GM12873 (cell line): ENCODE results near the gene ASCC3.

ENCODE experiments used
- TF ChIP-seq, protein P1 (sequence below): IDR thresholded peaks from 2 replicates; pipeline ENCODE4 v1.5.1; 2012; ENCODE audit warnings: low read depth, mild to moderate bottlenecking, moderate library complexity, low read length, control low read depth; ENCODE audit not compliant: insufficient read depth; ENCODE audit errors: missing control alignments

Gene ASCC3

DNA sequence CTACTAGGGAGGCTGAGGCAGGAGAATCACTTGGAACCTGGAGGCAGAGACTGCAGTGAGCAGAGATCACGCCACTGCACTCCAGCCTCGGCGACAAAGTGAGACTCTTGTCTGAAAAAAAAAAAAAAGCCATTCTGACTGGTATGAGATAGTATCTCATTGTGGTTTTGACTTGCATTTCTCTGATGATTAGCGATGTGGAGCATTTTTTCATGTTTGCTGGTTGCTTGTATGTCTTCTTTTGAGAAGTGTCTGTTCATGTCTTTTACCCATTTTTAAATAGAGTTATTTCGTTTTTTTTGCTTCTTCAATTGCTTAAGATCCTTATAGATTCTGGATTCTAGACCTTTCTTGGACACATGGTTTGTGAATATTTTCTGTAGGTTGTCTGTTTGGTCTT lies 312.9 kb downstream of the ASCC3 start:
- TF ChIP-seq, protein P1, sequence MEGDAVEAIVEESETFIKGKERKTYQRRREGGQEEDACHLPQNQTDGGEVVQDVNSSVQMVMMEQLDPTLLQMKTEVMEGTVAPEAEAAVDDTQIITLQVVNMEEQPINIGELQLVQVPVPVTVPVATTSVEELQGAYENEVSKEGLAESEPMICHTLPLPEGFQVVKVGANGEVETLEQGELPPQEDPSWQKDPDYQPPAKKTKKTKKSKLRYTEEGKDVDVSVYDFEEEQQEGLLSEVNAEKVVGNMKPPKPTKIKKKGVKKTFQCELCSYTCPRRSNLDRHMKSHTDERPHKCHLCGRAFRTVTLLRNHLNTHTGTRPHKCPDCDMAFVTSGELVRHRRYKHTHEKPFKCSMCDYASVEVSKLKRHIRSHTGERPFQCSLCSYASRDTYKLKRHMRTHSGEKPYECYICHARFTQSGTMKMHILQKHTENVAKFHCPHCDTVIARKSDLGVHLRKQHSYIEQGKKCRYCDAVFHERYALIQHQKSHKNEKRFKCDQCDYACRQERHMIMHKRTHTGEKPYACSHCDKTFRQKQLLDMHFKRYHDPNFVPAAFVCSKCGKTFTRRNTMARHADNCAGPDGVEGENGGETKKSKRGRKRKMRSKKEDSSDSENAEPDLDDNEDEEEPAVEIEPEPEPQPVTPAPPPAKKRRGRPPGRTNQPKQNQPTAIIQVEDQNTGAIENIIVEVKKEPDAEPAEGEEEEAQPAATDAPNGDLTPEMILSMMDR, result no peak

DNA sequence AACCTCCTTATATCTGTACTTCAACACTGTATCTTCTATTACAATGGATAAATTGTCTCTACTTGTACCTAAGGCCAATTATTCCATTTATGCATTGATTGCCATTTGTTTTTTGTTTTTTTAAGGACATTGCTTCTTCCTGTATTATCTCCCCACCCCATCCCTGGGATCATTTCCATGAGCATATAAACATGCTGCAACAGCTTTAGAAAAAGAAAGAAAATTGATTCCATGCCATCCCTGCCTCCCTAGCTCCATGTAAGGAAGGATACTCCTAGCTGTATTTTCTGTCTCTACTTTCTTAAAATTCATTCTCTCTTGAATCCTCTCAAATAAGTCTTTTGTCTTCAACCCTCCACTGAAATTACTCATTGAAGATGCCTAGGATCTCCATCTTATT lies 314.6 kb downstream of the ASCC3 start:
- TF ChIP-seq, protein P1, result no peak

DNA sequence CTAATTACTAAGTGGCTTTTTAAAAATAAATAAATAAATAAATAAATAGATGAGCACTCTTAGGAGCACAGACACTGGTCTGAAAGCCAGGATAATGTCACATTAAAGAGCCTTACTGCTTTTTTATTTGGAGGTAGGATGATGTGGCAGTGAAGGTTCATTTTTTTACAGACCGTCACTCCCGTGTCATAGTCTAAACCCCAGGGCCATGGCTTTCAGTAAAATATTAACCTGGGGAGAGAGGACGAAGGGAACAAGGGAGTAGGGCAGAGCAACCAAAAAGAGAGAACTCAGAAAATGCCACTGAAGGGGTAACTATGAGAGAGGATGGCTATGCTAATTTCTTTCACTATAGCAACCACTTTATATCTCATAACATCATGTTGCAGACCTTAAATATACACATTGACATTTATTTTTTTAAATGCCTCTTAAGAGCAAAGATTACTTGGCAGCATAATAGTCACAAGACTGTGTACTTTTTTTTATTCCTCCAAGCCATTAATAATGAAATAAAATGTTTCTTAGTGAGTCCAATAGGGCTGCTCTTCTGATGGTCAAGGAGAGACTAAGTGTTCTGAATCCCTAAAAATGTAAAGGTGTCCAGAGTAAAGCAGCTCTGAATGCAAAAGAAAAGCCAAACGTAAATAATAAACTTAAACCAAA lies 315.6 kb downstream of the ASCC3 start:
- TF ChIP-seq, protein P1, result no peak

DNA sequence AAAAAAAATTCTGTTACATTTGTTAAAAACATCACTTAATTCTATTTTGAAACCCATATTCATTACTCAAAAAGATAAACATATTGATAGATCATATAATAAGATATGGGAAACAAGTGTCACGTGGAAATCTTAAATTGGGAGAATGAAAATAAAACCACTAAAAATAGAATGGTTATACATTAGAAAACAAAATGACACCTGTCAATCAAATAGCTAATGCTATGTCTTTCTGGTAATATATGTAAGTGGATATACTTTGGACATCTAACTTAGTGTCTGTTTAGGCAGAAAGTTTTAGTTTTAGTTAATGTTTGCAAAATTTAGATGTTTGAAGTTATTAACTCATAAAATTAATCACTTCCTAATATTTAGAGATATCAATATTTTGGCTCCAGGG lies 321.3 kb downstream of the ASCC3 start:
- TF ChIP-seq, protein P1, result no peak

DNA sequence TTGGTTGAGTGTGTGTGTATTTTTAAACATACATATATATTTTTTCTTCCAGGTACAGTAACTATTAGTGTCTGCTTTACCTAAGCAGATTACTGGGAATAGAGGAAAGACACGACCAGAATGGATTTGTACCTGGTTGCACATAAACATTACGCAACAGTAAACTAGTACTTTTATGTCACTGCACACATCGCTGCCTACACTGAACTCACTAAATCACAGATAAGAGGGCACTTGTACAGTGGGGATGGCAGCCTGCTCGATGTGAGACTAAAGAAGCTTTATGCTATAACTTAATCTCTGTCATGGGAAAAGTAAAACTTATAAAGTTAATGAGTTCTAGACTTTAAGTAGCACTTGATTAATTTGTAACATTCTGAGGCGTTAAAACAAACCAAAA lies 326.9 kb downstream of the ASCC3 start:
- TF ChIP-seq, protein P1, result no peak

DNA sequence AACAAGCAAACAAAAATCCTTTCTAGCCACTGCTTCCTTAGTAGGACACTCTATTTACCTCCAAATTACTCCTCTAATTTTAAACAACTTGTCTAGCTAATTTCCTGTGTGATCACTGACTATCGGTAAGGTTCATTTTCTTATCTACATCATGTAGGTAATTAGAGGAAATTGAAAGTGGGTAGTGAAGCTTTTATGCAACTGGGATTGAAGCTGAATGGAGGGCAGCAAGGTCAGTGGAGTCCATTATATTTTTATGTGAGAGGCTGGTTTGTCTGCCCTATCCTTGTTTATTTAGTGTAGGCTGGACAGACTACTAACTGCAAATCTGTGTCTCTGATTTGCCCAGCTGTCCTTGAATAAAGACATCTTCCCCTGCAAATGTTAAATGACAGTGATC lies 327.9 kb downstream of the ASCC3 start:
- TF ChIP-seq, protein P1, result no peak

DNA sequence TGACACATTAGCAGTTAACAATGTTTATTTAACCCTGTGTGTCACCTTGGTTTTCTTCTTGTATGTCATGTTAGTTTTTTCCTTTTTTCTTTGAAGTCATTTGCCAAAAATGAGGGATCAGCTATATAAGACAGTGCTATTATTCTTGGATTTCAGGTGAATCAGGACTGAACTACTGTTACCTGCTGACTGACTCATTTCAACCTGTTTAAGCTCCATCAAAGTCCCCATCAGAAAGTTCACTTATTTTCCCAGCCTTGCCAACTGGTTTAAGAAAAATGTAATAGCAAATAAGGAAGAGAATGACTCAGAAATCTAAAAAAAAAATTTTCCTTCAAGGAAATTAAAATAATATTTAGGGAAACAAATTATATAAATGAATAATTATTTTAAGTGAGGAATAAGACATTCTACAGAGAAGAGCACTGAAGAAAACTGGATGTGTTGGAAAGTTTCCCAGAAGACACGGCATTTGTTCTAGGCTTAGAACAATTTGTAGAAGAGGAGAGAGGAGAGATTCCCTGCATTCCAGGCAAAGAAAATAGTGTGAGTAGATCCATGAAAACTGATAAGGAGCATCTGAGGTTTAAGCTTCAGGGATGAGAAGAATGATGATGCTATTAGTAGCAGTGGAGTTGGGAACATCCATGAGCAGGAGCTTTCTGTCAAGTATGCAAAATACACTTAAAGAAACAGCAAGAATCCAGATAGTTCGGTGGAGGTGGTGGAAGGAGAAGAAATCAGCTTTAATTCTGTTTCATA lies 331.5 kb downstream of the ASCC3 start:
- TF ChIP-seq, protein P1, result no peak
